ENCODE measurements around the gene FCHSD2. TPM values are rescaled to one million over a fixed set of nuclear protein-coding genes. Genes with fewer than 3 reads are reported as not detected.

Gene FCHSD2
- total and polyA plus RNA-seq, 9 donors = 18.6 to 68.5 (median 53.8) TPM

DNA sequence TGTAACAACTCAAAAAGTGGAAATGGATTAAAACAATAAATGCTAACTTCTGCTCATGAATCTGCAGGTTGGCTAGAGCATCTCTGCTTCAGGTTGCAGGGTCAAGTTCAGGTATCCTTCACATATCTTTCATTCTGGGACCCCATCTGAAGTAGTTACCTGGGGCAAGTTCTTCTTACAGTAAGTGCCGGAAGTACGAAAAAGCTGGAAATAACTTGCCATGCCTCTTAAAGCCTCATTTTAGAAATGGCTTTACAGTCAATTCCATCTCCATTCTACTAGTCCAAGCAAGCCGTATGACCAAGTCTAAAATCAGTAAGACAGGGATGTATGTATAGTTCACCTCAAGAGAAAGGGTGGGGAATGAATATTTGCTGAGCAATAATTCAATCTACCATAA is 93.7 kb downstream of the FCHSD2 start:
- WGBS, 3 donors = 96 to 98% (median 96%) methylated on average over 3 of the region's 3 CpGs
- Histone ChIP-seq H3K36me3 (no peaks in the 10 kb centered on the region), H3K9me3 (no peaks in the 10 kb centered on the region), H3K4me3 (no peak overlapping the region), H3K4me1 (ENCODE audit: insufficient read depth) (peaks cover 1% of the 10 kb centered on the region), H3K27ac (no peak overlapping the region), H3K27me3 (no peaks in the 10 kb centered on the region)
- TF ChIP-seq POLR2A (IDR thresholded peaks at IDR 0.05) = no peak
- TF ChIP-seq, protein P1, sequence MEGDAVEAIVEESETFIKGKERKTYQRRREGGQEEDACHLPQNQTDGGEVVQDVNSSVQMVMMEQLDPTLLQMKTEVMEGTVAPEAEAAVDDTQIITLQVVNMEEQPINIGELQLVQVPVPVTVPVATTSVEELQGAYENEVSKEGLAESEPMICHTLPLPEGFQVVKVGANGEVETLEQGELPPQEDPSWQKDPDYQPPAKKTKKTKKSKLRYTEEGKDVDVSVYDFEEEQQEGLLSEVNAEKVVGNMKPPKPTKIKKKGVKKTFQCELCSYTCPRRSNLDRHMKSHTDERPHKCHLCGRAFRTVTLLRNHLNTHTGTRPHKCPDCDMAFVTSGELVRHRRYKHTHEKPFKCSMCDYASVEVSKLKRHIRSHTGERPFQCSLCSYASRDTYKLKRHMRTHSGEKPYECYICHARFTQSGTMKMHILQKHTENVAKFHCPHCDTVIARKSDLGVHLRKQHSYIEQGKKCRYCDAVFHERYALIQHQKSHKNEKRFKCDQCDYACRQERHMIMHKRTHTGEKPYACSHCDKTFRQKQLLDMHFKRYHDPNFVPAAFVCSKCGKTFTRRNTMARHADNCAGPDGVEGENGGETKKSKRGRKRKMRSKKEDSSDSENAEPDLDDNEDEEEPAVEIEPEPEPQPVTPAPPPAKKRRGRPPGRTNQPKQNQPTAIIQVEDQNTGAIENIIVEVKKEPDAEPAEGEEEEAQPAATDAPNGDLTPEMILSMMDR (IDR thresholded peaks at IDR 0.05) = no peak
- TF ChIP-seq EP300 (IDR thresholded peaks at IDR 0.05) = no peak
- intact Hi-C loops (cut with DNase I) = no loop called here
- no peak for DNase-seq

DNA sequence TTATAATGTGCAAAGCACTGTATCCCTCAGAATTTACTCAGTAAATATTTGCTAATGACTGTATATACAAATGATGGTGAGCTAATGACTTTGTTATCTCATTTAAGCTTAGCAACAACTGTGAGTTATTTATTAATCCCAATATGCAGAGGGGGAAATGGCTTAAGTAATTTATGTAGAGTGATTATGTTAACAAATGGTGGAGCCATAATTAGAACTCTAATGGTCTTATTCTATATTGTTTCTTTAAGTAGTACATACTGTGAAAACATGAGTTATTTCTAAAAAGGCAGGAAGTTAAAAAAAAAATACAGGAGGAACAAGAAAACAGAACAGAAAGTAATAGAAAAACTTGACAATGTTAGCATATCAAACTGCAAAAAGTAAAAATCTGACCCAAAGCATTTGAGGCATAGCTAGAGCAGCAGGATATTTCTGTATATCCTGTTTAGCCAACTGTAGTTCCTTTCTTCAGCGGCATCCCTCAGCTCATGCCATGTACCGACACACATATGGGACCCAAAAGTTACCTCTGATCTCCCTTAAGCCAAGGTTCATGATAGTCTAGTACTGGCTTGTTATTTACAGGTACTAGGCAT is 94.2 kb downstream of the FCHSD2 start:
- WGBS, 3 donors = 74 to 78% (median 77%) methylated on average over 2 of the region's 2 CpGs
- Histone ChIP-seq H3K9me3 (no peaks in the 10 kb centered on the region), H3K4me3 (no peak overlapping the region), H3K4me1 (ENCODE audit: insufficient read depth) (peaks cover 1% of the 10 kb centered on the region), H3K36me3 (no peaks in the 10 kb centered on the region), H3K27me3 (no peaks in the 10 kb centered on the region), H3K27ac (no peak overlapping the region)
- TF ChIP-seq, protein P1 (IDR thresholded peaks at IDR 0.05) = no peak
- TF ChIP-seq POLR2A (IDR thresholded peaks at IDR 0.05) = no peak
- no peak for TF ChIP-seq EP300 (IDR thresholded peaks at IDR 0.05)
- intact Hi-C loops (cut with DNase I) = no loop called here
- DNase-seq = no peak

DNA sequence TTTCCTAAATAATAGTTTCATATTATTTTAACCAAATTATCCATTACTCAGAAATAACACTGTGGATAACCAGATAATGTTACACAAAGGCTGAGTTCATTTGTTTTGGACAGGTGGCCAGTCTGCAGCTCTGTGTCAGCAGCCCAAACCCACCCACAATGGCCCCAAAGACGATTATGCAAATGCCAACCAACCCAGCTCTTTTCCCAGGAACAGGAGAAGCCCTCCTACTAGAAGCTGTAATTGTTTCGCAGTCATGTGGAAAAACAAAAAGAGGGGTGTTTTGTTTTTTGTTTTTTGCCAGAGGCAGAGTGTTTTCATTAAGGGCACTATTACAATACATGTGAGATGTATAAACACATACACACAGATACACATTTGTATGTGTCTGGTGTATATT is 102.1 kb downstream of the FCHSD2 start:
- Histone ChIP-seq H3K27ac (no peak overlapping the region), H3K36me3 (no peaks in the 10 kb centered on the region), H3K4me1 (ENCODE audit: insufficient read depth) (no peaks in the 10 kb centered on the region), H3K27me3 (no peaks in the 10 kb centered on the region), H3K4me3 (no peak overlapping the region), H3K9me3 (no peaks in the 10 kb centered on the region)
- WGBS, 3 donors = 73 to 86% (median 77%) methylated on average over 2 of the region's 2 CpGs
- intact Hi-C loops (cut with DNase I) = no loop called here
- no peak for DNase-seq
- TF ChIP-seq EP300 (IDR thresholded peaks at IDR 0.05) = no peak
- TF ChIP-seq, protein P1 (IDR thresholded peaks at IDR 0.05) = no peak

DNA sequence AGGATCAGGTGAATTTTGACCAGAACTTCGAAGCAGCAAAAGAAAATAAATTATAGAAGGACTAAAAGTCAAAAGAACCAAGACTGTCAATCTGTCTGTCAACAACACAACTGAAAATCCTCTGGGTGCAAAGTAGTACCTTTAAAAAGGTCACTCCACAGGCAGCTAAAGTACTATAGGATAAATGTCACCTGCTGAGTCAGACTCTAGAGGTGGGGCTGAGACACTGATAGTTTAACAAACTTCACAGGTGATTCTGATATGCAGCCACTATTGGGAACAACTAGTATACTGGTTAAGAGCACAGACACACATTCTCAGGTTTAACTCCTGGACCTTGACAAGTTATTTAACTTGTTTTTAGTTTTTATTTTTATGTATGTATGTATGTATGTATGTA is 107.3 kb downstream of the FCHSD2 start:
- Histone ChIP-seq H3K27me3 (no peaks in the 10 kb centered on the region), H3K9me3 (no peaks in the 10 kb centered on the region), H3K4me3 (no peak overlapping the region), H3K4me1 (ENCODE audit: insufficient read depth) (no peaks in the 10 kb centered on the region), H3K27ac (no peak overlapping the region), H3K36me3 (no peaks in the 10 kb centered on the region)
- TF ChIP-seq, protein P1 (IDR thresholded peaks at IDR 0.05) = no peak
- TF ChIP-seq EP300 (IDR thresholded peaks at IDR 0.05) (no peak), POLR2A (IDR thresholded peaks at IDR 0.05) (no peak)
- intact Hi-C loops (cut with DNase I) = no loop called here
- 92 to 95% (median 92%) methylated on average over 1 of the region's 1 CpG for WGBS, 3 donors
- no peak for DNase-seq
